Tongue (tissue), 2 donors: Measurements from ENCODE around the gene NT5C3A. TPM values are rescaled to one million over a fixed set of nuclear protein-coding genes. Genes with fewer than 3 reads are reported as not detected.

Source experiments
- DNase-seq: peaks from one replicate; pipeline ENCODE4 v3.0.0-alpha.2; 2015
- total RNA-seq: library from RNA; depleted of rRNA; stranded (reverse); fragments of >200 nt; gene quantifications from one replicate; pipeline ENCODE4 v1.2.3, GENCODE V29; 2014

The NT5C3A gene
- total RNA-seq, 1 donor from 2014 or later = 59.9 TPM

DNA sequence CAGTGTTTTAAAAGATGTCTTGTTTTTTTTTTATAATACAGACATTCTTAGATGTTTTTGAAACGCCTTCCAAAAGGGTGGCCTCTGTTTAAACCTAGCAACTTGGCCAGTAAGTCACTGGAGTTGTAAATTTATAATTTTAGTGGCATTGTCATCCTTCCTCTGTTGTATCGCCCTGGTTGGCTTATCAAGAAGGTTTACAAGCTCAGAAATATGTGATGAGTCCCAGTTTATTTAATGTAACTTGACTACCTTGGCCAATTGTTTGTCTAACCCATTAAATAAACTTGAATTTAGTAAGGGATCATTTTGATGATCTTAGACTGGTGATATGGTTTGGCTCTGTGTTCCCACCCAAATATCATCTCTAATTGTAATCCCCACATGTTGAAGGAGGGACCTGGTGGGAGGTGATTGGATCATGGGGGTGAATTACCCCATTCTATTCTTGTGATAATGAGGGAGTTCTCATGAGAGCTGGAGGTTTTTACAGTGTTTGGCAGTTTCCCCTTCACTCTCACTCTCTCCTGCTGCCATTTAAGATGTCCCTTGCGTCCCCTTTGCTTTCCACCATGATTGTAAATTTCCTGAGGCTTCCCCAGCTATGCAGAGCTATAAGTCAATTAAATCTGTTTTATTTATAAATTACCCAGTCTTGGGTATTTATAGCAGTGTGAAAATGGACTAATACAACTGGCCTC, 13.4 kb upstream of the NT5C3A start:
- no peak for DNase-seq

DNA sequence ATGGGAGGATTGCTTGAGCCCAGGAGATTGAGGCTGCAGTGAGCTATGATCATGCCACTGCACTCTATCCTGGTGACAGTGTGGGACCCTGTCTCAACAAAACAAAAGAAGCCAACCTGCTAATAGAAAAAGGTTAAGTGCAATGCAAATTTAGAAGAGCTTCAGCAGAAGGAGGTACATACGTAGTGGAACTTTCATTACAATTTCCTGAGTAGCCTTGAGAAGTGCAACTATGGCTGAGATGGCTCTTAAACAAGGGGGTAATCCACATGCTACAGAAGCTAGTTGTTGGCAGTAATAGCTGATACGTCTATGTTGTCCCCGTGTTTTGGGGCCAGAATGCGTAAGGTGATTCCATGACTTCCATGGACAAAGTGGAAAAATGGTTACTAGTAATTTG, 10.7 kb upstream of the NT5C3A start:
- no peak for DNase-seq

DNA sequence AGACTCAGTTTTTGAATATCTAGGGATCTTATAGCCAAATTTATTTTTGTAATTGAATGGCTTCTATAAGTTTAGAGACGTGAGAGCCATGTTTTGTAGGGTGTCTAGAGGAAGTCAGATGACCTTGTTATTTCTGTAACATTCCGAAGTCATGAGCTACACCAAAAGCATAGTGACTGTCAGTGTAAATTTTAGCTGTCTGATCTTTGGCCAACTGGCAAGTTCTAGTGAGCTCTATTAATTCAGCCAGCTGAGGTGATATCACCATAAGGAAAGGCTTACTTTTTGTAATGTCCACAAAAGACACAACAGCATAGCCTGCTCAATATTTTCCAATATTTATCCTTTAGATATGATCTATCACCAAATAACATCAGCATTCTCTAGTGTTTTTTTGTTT, 9.9 kb upstream of the NT5C3A start:
- DNase-seq = peak; percentile 19

DNA sequence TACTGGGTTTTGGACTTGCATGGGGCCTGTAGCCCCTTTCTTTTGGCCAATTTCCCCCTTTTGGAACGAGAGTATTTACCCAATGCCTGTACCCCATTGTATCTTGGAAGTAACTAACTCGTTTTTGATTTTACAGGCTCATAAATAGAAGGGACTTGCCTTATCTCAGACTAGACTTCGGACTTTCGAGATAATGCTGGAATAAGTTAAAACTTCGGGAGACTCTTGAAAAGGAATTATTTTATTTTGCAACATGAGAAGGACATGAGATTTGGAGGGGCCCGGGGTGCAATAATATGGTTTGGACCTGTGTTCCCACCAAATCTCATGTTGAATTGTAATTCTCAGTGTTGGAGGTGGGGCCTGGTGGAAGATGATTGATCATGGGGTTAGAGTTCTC, 8.3 kb upstream of the NT5C3A start:
- no peak for DNase-seq

DNA sequence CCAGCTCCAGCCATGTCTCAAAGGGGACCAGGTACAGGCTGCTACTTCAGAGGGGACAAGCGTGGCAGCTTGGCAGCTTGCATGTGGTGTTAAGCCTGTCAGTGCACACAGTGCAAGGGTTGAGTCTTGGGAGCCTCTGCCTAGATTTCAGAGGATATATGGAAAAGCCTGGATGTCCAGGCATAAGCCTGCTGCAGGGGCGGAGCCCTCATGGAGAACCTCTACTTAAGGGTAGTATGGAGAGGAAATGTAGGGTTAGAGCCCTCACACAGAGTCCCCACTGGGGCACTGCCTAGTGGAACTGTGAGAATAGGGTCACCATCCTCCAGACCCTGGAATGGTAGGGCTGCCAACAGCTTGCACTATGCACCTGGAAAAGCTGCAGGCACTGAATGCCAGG, 7.7 kb upstream of the NT5C3A start:
- no peak for DNase-seq

DNA sequence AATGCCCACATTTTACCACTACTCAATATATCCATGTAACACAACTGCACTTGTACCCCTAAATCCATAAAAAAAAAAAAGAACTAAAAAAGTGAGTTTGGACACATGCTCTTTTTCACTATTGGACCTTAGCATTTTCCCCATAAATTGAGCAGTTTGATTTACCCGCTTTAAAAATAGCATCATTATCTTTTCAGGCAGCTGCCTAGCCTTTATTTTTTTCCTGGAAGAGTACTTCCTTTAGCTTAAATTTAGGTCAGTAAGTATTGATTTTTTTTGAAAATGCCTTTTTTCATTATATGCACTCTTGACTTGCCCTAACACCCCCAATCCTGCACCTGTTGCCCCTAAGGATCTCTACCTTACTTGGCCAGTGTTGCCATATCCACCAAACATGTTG, 5.3 kb upstream of the NT5C3A start:
- DNase-seq = no peak

DNA sequence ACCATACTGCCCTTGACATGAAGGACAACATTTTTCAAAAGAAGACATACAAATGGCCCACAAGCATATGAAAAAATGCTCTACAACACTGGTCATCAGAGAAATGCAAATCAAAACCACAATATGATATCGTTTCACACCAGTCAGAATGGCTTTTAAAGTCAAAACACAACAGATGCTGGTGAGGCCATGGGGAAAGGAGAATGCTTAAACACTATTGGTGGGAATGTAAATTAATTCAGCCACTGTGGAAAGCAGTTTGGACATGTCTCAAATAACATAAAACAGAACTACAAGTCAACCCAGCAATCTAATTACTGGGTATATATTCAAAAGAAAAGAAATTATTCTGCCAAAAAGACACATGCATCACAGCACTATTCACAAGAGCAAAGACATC, 4.2 kb upstream of the NT5C3A start:
- DNase-seq = no peak

DNA sequence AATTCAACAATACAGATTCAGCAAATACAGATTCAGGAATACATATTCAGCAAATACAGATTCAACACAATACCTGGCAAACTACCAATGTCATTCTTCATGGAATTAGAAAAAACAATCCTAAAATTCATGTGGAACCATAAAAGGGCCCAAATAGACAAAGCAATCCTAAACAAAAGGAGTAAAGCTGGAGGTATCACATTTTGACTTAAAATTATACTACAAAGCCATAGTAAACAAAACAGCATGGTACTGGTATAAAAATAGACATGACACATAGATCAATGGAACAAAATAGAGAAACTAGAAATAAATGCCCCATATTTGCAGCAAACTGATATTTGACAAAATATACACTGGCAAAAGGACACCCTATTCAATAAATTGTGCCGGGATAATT, 3.4 kb upstream of the NT5C3A start:
- DNase-seq = no peak

DNA sequence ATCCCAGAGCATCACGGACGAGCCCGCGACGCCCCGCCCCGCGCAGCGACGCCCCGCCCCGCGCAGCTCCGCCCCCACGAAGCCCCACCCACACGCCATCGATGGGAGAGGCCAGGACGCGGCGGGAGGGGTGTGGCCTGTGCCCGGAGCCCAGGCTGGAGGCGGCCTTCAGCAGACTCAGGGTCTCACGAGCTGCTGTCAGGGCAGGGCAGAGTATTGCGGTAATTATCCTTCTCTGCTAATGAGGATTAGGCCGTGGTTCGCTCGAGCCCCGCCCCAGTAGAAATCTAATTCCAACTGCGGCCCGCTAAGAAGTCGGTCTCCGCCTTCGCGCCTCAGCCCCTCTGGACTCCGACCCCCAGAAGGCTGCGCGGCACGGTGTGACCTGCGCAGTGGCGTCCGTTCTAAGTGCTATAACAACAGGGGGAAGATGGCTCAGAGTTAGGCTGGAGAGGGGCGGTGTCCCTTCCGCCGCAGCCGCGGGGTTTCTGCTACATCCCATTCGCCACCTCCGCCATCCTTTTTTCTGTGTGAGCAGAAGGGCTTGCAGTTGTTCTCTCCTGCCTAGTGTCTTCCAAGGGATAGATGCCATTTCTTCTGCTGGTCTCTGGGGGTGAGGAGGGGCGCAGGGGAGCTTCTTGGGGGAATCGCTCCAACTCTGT, 337 bp upstream of the NT5C3A start:
- DNase-seq = peak; percentile 98

DNA sequence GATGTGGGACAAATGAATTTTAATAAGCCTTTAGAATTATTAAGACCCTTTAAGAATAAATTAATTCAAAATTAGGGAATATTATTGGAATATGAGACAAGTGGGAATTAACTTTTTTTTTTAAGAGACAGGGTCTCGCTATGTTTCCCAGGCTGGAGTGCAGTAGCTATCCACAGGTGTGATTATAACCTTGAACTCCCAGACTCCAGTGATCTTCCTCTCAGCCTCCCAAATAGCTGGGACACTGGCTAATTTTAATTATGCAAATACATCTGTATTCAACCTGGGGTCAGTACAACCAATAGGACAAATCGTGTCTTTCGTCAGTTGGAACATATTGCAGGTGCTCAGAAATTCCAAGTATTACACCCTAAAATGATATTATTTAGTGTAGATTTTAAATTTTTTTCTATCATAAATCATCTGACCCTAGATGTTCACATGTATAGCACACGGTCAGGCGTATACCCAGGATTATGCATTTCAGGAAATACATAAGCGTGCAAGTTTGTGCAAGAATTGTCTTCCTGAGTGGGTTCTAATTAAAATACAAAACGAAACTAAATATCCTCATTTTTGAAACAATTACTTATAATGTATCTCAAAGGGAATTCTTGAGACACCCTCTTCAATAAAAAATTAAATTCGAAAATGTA, 1.2 kb downstream of the NT5C3A start:
- no peak for DNase-seq

DNA sequence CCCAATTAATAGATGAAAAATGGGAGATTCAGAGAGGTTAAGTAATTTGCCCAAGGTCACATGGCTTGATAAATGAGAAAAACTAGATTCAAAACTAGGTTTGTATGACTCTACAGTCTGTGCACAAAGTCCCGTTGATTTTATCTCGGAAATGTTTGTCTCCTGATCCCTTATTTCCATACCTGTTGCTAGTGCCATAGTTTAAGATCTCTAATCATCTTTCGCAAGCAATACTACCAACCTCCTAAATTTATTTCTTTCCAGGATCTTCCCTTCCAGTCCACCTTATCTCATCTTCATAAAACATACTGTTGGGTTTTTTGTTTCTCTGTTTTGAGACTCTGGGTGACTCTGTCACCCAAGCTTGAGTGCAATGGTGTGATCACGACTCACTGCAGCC, 2.9 kb downstream of the NT5C3A start:
- no peak for DNase-seq

DNA sequence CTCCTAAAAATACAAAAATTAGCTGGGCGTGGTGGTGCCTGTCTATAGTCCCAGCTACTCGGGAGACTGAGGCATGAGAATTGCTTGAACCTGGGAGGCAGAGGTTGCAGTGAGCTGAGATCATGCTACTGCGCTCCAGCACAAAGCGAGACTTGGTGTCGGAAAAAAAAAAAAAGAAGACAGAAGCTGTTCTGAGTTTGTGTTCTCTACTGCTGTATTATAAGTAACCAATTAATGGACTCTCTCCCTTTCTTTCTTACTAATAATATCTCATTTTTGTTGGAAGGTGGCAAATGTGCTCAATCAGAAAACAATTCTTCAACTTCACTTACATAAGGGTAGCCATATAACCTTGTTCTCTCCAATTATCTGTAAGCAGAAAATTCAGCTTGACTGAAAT, 7.4 kb downstream of the NT5C3A start:
- no peak for DNase-seq

DNA sequence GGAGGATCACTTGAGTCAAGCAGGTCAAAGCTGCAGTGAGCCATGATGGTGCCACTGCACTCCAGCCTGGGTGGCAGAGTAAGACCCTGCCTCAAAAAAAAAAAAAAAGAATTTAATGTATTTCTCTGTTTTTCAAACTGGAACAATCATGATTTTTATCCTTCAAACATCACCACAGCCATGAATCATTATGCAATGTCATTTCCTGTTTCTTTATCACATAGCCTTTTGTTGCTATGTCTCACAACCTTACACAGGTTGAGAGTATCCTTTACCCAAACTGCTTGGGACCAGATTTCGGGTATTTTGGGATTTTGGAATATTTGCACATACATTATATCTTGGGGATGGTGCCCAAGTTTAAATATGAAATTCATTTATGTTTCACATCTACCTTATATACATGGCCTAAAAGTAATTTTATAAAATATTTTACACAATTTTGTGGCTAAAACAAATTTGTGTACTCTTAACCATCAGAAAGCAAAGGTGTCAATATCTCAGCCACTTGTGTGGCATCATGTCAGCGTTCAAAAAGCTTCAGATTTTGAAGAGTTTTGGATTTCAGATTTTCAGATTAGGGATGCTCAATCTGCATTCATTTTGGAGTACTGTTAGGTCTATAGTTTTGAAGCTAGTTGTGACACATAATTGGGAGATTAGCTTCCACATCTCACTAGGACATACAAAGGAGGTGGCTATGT, 8.2 kb downstream of the NT5C3A start:
- DNase-seq = no peak

DNA sequence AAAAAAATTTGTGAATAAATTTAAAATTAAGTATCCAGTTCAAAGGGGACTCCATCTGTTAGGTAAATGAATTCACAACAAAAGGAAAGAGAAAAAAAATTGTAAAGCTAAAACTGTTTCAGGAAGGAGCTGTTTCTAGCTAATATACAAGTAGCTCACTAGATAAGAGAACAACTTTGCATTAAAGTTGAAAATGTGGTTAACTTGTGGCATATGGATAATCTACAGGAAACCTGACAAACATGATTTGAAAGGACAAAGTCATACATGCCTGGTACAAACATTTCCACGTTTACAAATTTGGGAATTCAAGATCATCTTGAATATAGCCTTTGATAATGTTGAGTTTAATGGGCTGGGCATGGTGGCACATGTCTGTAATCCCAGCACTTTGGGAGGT, 8.9 kb downstream of the NT5C3A start:
- no peak for DNase-seq

DNA sequence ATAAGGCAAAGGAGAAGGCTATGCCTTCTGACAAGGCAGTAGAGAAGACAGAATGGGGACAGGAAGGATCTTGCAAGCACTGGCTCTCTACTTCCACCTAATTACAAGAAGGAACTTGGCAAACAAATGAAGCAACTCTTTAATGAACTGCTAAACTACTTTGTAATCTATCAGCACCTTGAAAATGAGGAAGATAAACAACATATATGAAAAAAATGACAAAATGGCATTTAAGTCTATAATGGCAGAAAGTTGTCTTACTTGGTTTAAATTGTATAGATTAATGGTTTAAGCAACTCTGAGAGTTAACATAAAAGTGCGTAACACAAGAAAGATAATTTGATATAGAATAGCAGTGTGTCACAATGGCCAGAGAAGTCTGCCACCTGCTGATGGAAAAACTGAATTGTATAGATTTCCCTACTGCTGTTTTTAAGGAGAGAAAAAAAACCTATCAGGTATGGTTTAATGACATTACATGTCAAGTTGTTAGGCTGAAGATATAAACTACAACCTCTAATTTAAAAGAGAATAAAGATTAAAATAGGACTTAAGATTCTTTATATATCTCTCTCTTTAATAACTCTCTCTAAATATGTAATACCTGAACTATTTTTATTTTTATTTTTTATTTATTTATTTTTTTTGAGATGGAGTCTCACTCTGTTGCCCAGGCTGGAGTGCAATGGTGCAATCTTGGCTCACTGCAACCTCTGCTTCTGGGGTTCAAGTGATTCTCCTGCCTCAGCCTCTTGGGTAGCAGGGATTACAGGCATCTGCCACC, 11.8 kb downstream of the NT5C3A start:
- DNase-seq = peak; percentile 73

DNA sequence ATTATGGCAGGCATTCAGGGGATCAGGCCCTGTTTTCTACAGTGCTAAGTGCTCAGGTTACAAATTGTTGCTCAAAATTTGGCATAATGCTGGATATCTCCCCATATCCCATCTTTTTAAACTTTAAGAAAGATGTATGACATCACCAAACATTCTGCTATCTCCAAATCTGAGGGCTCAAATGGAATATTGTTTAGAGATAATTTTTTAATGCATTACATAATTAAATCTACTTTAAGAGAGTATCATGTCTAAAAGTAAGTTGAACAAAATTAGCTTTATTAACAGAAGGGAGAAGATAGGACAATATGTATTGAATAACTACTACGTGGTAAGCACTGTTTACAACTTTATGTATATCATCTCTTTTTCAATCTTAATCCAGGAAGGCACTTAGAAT, 13.9 kb downstream of the NT5C3A start:
- no peak for DNase-seq

DNA sequence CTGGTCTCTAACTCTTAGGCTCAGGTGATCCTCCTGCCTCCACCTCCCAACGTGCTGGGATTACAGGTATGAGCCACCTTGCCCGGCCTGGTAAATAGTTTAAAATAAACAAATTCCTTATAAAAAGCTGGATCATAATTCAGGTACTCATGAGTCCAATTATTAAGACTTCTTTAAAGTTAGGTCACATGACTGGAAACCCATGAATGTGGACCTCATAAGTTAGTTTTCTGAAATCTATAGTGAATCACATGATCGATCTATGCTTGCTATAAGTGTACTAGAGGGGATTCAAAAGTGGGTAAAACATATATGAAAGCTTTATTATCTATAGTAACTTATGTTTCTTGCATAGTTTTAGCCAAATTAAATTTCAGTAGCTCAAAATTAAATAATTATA, 14.3 kb downstream of the NT5C3A start:
- no peak for DNase-seq

DNA sequence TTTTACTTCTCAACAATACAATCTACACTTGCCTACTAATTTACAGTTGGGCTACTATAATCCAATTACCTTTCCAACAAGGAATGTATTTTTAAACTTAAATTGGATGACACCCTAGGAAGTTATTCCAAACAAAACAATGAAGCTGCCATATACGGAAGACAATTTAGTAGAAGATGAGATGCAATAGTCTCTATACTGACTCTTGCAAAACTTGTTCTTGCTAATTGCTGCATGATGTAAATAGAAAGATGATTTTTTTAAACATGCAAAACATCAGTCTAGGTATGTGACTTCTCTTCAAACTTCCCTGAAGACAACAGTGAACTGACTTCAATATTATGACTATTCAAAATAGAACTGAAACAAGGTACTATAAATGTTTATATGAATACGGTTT, 17.6 kb downstream of the NT5C3A start:
- DNase-seq = peak; percentile 36

DNA sequence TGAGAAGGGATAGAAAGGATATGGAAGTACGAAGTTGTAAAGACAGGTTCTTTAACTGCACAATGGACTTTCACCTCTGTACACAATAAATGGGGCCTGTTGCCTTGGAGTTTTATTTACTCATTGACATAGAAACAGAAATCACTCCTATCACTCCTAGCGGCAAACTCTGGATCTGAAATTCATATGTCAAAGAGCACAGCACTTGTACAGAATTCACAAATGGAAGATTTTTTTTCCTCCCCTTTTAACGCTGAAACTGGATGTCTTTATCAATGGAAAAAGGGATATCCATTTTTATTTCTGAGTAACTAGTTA, 18.2 kb downstream of the NT5C3A start:
- DNase-seq = peak; percentile 32

DNA sequence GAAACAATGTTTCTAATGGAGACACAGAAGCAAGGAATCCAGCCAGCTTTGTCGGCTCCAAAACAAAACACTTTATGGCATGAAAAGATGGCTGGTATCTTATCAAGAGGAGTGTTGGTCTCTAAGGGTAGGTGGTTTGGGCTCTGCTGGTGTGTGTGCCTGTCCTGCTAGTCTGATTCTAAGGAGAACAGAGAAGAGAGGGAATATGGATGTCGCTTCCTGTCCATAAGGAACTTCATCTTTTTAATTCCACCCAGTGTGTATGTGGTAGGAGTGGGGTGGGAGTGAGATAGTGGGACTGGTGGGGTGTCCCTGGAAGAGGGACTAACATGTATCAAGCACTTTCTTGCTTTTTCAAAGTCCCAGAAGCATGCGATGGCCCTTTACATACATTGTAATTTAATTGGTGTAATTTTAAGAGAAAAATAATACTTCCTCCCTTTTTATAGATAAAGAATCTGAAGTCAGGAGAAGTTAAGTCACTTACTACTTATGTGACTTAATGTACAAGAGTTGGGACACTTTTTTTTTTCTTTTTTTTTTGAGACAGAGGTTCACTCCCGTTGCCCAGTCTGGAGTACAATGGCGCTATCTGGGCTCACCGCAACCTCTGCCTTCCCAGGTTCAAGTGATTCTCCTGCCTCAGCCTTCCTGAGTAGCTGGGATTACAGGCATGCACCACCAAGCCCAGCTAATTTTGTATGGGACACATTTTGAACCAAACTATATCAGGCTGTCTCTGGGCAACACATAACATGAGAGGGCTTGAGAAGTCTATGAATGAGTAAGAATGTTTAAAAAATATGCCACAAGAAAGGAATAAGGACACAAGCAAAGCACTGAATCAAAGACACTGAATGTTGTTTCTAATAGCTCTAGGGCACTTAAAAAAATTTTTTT, 18.8 kb downstream of the NT5C3A start:
- DNase-seq = no peak

DNA sequence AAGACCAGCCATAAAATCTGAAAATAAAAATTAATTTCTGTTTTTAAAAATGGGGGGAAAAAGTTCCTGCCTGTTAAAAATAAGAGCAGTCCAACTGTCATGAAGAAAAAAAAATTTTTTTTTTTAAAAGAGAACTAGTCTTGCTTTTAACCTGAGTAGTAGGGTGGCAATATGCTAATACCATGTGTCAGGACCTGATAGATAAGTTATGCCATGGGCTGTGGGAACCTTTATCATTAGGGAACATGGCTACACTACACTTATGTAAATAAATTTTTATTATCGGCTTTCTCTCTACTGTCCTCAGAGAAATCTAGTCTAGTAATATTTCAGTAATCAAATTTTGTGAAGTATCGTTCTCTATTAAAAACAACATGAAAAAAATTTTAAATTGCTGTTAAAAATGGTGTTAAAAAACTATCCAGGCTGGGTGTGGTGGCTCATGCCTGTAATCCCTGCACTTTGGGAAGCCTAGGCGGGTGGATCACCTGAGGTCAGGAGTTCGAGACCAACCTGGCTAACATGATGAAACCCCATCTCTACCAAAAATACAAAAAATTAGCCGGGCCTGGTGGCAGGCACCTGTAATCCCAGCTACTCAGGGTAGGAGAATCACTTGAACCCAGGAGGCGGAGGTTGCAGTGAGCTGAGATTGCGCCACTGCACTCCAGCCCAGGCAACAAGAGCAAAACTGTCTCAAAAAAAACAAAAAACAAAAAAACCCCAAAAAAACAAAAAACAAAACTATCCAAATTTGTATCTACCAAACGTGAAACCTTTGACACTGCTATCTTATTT, 20.7 kb downstream of the NT5C3A start:
- no peak for DNase-seq
